Activated naive CD8-positive, alpha-beta T cell treated with anti-CD3 and anti-CD28 coated beads, Interleukin-2, amount 10 ng/mL, durations not matched to agents 7 days and 5 days (primary cell): ENCODE results near the gene CCNG2. TPM values are rescaled to one million over a fixed set of nuclear protein-coding genes. Genes with fewer than 3 reads are reported as not detected.
"Not testable (repeated sequence)": the region's sequence is repeated elsewhere in the genome, so short reads cannot be mapped to it uniquely, and the experiment has no call there.

ENCODE experiments used
- ATAC-seq: fragments of 150-1000 bp; cut with Tn5 transposase; one replicate; pipeline ENCODE4 v1.10.0; 2021; ENCODE audit warnings: low read depth, moderate library complexity
- POLR2A ChIA-PET: fragments of 350-600 bp; sonication (Branson Sonifier 250); formaldehyde crosslinking; loops from one replicate; lab custom pipeline; 2021; ENCODE audit warnings: antibody characterized with exemption; lab: Charles Lee
- DNase-seq: peaks from one replicate; pipeline ENCODE4 v3.0.0; 2021
- H3K27ac Mint-ChIP-seq: one replicate; pipeline ENCODE4 v1.8.0; 2022; ENCODE audit warnings: mild to moderate bottlenecking, mixed read lengths
- H3K27me3 Mint-ChIP-seq: one replicate; pipeline ENCODE4 v1.8.0; 2022; ENCODE audit warnings: mild to moderate bottlenecking, moderate library complexity, mixed read lengths
- H3K36me3 Mint-ChIP-seq: one replicate; pipeline ENCODE4 v1.8.0; 2021; ENCODE audit warnings: mild to moderate bottlenecking, mixed read lengths
- H3K4me1 Mint-ChIP-seq: one replicate; pipeline ENCODE4 v1.8.0; 2021; ENCODE audit warnings: mixed read lengths
- H3K4me3 Mint-ChIP-seq: one replicate; pipeline ENCODE4 v1.8.0; 2022; ENCODE audit warnings: mild to moderate bottlenecking, moderate library complexity, mixed read lengths
- H3K9me3 Mint-ChIP-seq: one replicate; pipeline ENCODE4 v1.8.0; 2021; ENCODE audit warnings: mixed read lengths
- total RNA-seq, 2 experiments: library from RNA; stranded (reverse); gene quantifications; one replicate each; pipeline ENCODE4 v1.2.3, GENCODE V29; 2021

CCNG2 gene
- total RNA-seq, 2 experiments from 2014 or later, result 29.3 to 29.7 TPM

GRCh38 chr4:77127837-77128621 lies 29.0 kb upstream of the CCNG2 start:
- Mint-ChIP-seq H3K9me3 (peaks cover 3% of the 10 kb centered on the region), H3K36me3 (peaks cover 1% of the 10 kb centered on the region), H3K4me1 (peaks cover 12% of the 10 kb centered on the region), H3K27me3 (peaks cover 9% of the 10 kb centered on the region), H3K4me3 (no peak overlapping the region), H3K27ac (no peak overlapping the region)
- POLR2A ChIA-PET, result interaction anchor here (1.0 to 1.3 kb wide), 2 partner anchors 26 to 28 kb away, joined by 3 to 4 read pairs; no protein-coding TSS in a partner anchor
- ATAC-seq (no peak), DNase-seq (no peak)

- Mint-ChIP-seq H3K9me3 (peaks cover 3% of the 10 kb centered on the region), H3K27ac (no peak overlapping the region), H3K36me3 (peaks cover 1% of the 10 kb centered on the region), H3K27me3 (peaks cover 17% of the 10 kb centered on the region), H3K4me3 (no peak overlapping the region), H3K4me1 (peaks cover 3% of the 10 kb centered on the region)
- DNase-seq, result no peak
- POLR2A ChIA-PET, result no interaction called here
- no peak for ATAC-seq
Observed at GRCh38 chr4:77132652-77133312, 24.2 kb upstream of the CCNG2 start.

DNA sequence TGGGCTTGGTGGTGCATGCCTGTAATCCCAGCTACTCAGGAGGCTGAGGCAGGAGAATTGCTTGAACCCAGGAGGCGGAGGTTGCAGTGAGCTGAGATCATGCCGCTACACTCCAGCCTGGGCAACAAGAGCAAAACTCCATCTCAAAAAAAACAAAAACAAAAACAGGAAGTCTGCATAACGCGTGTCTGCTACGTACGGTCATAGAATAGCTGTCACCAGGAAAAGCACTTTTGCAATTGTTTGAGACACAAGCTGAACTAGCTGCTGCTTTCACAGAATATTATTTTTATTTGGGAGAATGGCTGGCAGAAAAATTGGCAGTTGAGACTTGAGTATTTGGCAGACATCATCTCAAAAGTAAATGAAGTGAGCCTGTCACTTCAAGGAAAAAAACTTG lies 19.6 kb upstream of the CCNG2 start:
- H3K9me3 Mint-ChIP-seq, H3K4me1 Mint-ChIP-seq, H3K36me3 Mint-ChIP-seq, ATAC-seq, POLR2A ChIA-PET, DNase-seq, H3K4me3 Mint-ChIP-seq, H3K27ac Mint-ChIP-seq: not testable (repeated sequence)
- peaks cover 19% of the 10 kb centered on the region for H3K27me3 Mint-ChIP-seq

- H3K4me1 Mint-ChIP-seq, result peaks cover 15% of the 10 kb centered on the region
- no peaks in the 10 kb centered on the region for H3K9me3 Mint-ChIP-seq
- ATAC-seq (no peak), DNase-seq (no peak)
- peaks cover 4% of the 10 kb centered on the region for H3K27me3 Mint-ChIP-seq
- POLR2A ChIA-PET, result no interaction called here
- H3K27ac Mint-ChIP-seq, result no peak overlapping the region
- H3K4me3 Mint-ChIP-seq, result no peak overlapping the region
- no peaks in the 10 kb centered on the region for H3K36me3 Mint-ChIP-seq
Observed at GRCh38 chr4:77141964-77142645, 14.9 kb upstream of the CCNG2 start.

DNA sequence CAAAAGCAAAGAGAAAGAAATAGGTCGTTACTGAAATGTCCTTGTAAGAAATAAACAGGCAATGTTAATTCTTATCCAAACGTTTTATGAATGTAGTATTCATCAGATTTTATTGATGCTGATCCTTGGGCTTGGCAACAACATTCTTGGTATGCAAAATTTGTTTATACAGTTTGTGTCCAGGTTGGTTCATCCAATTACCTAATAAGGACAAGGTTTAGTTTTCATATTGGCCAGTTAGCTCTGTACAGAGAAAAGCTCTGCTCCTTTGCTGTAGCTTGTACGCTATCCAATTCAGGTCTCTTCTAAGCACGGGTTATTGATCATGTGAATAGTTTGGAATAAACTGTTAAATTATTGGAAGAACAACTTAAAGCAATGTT lies 14.4 kb upstream of the CCNG2 start:
- Mint-ChIP-seq H3K4me1 (peaks cover 15% of the 10 kb centered on the region), H3K4me3 (no peak overlapping the region), H3K27ac (no peak overlapping the region), H3K9me3 (no peaks in the 10 kb centered on the region), H3K36me3 (no peaks in the 10 kb centered on the region), H3K27me3 (peaks cover 4% of the 10 kb centered on the region)
- ATAC-seq, result no peak
- POLR2A ChIA-PET, result no interaction called here
- DNase-seq, result no peak

- POLR2A ChIA-PET, result no interaction called here
- Mint-ChIP-seq H3K27ac (no peak overlapping the region), H3K4me3 (no peak overlapping the region), H3K36me3 (no peaks in the 10 kb centered on the region), H3K4me1 (peaks cover 15% of the 10 kb centered on the region), H3K27me3 (peaks cover 4% of the 10 kb centered on the region), H3K9me3 (no peaks in the 10 kb centered on the region)
- DNase-seq (no peak), ATAC-seq (no peak)
Observed at GRCh38 chr4:77143091-77143490, 13.9 kb upstream of the CCNG2 start.

DNA sequence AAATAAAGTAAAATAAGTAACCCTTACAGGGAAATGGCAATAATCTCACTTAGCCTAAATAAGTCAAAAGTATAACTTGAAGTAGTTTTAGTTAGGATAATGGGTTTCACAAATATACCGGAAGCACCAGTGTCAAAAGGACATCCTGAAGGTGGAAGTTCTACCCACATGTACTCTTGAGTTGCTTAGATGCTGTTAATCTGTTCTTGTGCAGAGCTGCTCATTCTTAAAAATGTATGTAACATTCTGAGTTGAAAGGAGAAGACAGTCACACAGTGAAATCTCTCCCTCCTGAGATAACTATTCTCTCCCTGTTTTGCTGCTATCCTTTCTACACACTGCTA lies 11.2 kb upstream of the CCNG2 start:
- H3K4me3 Mint-ChIP-seq, result peak overlapping the region; percentile 27
- ATAC-seq, result peak; percentile 75

DNA sequence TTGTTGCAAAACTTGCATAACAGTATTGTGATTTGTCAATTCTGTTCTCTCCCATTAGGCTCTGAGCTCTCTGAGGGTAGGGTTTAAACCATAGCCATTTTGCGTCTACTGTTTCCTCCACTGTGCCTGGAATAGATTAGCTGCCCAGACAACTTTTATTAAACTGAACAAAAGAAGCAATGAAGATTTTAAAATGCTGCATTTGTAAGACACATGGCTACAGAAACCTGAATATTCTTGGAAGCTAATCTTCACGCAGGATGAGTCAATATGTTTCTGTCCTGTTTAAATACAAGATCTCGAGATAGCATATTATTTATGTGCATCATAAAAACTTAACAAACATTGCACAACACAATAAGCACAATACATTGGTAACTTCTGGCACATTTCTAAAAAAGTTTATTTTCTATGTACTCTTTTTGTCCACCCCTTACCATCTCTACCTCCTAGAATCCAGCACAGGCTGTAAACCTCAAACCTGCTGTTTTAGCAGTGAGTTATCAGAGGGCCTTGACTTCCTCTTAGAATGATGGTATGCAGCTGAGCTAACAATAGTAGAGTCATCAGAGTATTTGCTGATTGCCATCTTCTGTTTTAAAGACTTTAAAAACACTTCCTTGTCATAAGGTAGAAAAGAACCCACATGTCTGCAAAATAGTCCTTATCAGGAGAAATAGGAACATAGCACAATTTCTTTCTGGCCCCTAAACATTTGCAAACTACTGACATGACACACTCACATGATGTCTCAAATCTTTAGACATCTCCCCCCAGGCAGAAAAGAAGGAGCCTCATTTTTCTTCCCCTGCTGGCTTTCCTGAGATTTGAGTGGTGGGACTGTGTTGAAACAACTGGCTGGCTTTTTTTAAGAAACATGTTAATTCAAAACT lies 10.6 kb upstream of the CCNG2 start:
- POLR2A ChIA-PET, result interaction anchor here (1.1 to 1.2 kb wide), 2 partner anchors 9 to 20 kb away, joined by 3 to 4 read pairs; no protein-coding TSS in a partner anchor
- Mint-ChIP-seq H3K27ac (peak overlapping the region; percentile 5), H3K36me3 (no peaks in the 10 kb centered on the region), H3K4me1 (peaks cover 15% of the 10 kb centered on the region), H3K27me3 (no peaks in the 10 kb centered on the region), H3K4me3 (no peak overlapping the region), H3K9me3 (no peaks in the 10 kb centered on the region)
- ATAC-seq, result peak; percentile 61
- no peak for DNase-seq

More for the DNA sequence above, 11.2 kb upstream of the CCNG2 start:
- H3K27ac Mint-ChIP-seq, result peak overlapping the region; percentile 5
- POLR2A ChIA-PET, result interaction anchor here (1.1 to 1.2 kb wide), 2 partner anchors 10 to 19 kb away, joined by 3 to 4 read pairs; no protein-coding TSS in a partner anchor
- no peaks in the 10 kb centered on the region for H3K27me3 Mint-ChIP-seq
- H3K36me3 Mint-ChIP-seq, result no peaks in the 10 kb centered on the region
- H3K4me1 Mint-ChIP-seq, result peaks cover 15% of the 10 kb centered on the region
- H3K9me3 Mint-ChIP-seq, result no peaks in the 10 kb centered on the region
- DNase-seq, result no peak

GRCh38 chr4:77147079-77147782 lies 9.8 kb upstream of the CCNG2 start:
- ATAC-seq (no peak), DNase-seq (no peak)
- H3K36me3 Mint-ChIP-seq, result no peaks in the 10 kb centered on the region
- H3K27me3 Mint-ChIP-seq, result no peaks in the 10 kb centered on the region
- peaks cover 15% of the 10 kb centered on the region for H3K4me1 Mint-ChIP-seq
- no peak overlapping the region for H3K4me3 Mint-ChIP-seq
- POLR2A ChIA-PET, result no interaction called here
- H3K27ac Mint-ChIP-seq, result no peak overlapping the region
- H3K9me3 Mint-ChIP-seq, result no peaks in the 10 kb centered on the region

GRCh38 chr4:77148078-77148477 lies 8.9 kb upstream of the CCNG2 start:
- Mint-ChIP-seq H3K4me3 (no peak overlapping the region), H3K4me1 (peaks cover 19% of the 10 kb centered on the region), H3K36me3 (no peaks in the 10 kb centered on the region), H3K9me3 (no peaks in the 10 kb centered on the region), H3K27ac (no peak overlapping the region), H3K27me3 (no peaks in the 10 kb centered on the region)
- POLR2A ChIA-PET, result interaction anchor here (0.9 kb wide), 1 partner anchor 9 kb away, joined by 4 read pairs; the partner anchor contains the start of gene CCNG2
- no peak for ATAC-seq
- DNase-seq, result no peak

- Mint-ChIP-seq H3K27ac (no peak overlapping the region), H3K4me1 (peaks cover 24% of the 10 kb centered on the region), H3K4me3 (no peak overlapping the region), H3K27me3 (no peaks in the 10 kb centered on the region), H3K36me3 (no peaks in the 10 kb centered on the region), H3K9me3 (no peaks in the 10 kb centered on the region)
- ATAC-seq (no peak), DNase-seq (no peak)
- POLR2A ChIA-PET, result no interaction called here
Observed at GRCh38 chr4:77149789-77150188, 7.2 kb upstream of the CCNG2 start.

- DNase-seq (no peak), ATAC-seq (no peak)
- POLR2A ChIA-PET, result no interaction called here
- no peak overlapping the region for H3K4me3 Mint-ChIP-seq
- no peaks in the 10 kb centered on the region for H3K9me3 Mint-ChIP-seq
- no peaks in the 10 kb centered on the region for H3K36me3 Mint-ChIP-seq
- no peak overlapping the region for H3K27ac Mint-ChIP-seq
- no peaks in the 10 kb centered on the region for H3K27me3 Mint-ChIP-seq
- H3K4me1 Mint-ChIP-seq, result peaks cover 26% of the 10 kb centered on the region
Observed at GRCh38 chr4:77151241-77151640, 5.8 kb upstream of the CCNG2 start.
